Cardiac muscle cell (in vitro differentiated cells and primary cell): ENCODE results near the gene SORBS2. TPM values are rescaled to one million over a fixed set of nuclear protein-coding genes. Genes with fewer than 3 reads are reported as not detected.

Source experiments
- DNase-seq, 2 donors: peaks; one replicate each; pipeline versions ENCODE4 v3.0.0 to v3.0.0-alpha.2; 2010 to 2017; ENCODE audit warnings: low read depth in 1 of 2, low spot score in 1 of 2
- H3K27ac ChIP-seq: fragments of 200-600 bp; sonication (generic); 2 replicates; pipeline ENCODE4 v1.5.1; 2016
- H3K27me3 ChIP-seq: fragments of 200-600 bp; sonication (generic); 2 replicates; pipeline ENCODE4 v1.6.0; 2016; ENCODE audit warnings: control low read depth
- H3K36me3 ChIP-seq: fragments of 200-600 bp; sonication (generic); 2 replicates; pipeline ENCODE4 v1.5.1; 2016; ENCODE audit warnings: control low read depth
- H3K4me1 ChIP-seq: fragments of 200-600 bp; sonication (generic); 2 replicates; pipeline ENCODE4 v1.8.1; 2017; ENCODE audit warnings: low read depth, mild to moderate bottlenecking, mixed run types
- H3K4me3 ChIP-seq: fragments of 200-600 bp; sonication (generic); 2 replicates; pipeline ENCODE4 v1.5.1; 2016; ENCODE audit warnings: mild to moderate bottlenecking
- H3K9me3 ChIP-seq: fragments of 200-600 bp; sonication (generic); 2 replicates; pipeline ENCODE4 v1.5.1; 2017; ENCODE audit warnings: low read depth, mild to moderate bottlenecking, control low read depth
- CTCF ChIP-seq: IDR thresholded peaks from 2 replicates; pipeline ENCODE4 v1.5.1; 2012; ENCODE audit warnings: low read depth, mild to moderate bottlenecking, low read length
- polyA plus RNA-seq: library from polyadenylated mRNA; unstranded; fragments of >200 nt; fragmentation: Nextera tagmentation; extraction: Ambion mirVana; gene quantifications from 2 replicates; pipeline ENCODE4 v1.2.1, GENCODE V29; 2016
- total RNA-seq: library from RNA; depleted of rRNA; stranded (reverse); fragments of >200 nt; gene quantifications from 2 replicates; pipeline ENCODE4 v1.2.3, GENCODE V29; 2016

SORBS2 gene
- total and polyA plus RNA-seq, 2 experiments from 2014 or later: 453 to 470 TPM

- TF ChIP-seq CTCF: no peak
- H3K9me3 ChIP-seq: no peaks in the 10 kb centered on the region
- DNase-seq: peak in 1 of 2 donors; percentile 55
- peak overlapping the region; percentile 46 for H3K27ac ChIP-seq
- peaks cover 17% of the 10 kb centered on the region for H3K4me1 ChIP-seq
- no peak overlapping the region for H3K4me3 ChIP-seq
- H3K27me3 ChIP-seq: no peaks in the 10 kb centered on the region
- peaks cover 7% of the 10 kb centered on the region for H3K36me3 ChIP-seq
Measured at GRCh38 chr4:185761352-185762235, 50.4 kb downstream of the SORBS2 start.

- no peak for TF ChIP-seq CTCF
- Histone ChIP-seq H3K9me3 (no peaks in the 10 kb centered on the region), H3K27ac (no peak overlapping the region), H3K4me3 (no peak overlapping the region), H3K4me1 (peaks cover 24% of the 10 kb centered on the region), H3K27me3 (no peaks in the 10 kb centered on the region), H3K36me3 (no peaks in the 10 kb centered on the region)
- DNase-seq: no peak
Measured at GRCh38 chr4:185758807-185759206, 53.2 kb downstream of the SORBS2 start.

GRCh38 chr4:185755451-185755850 lies 56.5 kb downstream of the SORBS2 start:
- Histone ChIP-seq H3K4me3 (no peak overlapping the region), H3K36me3 (no peaks in the 10 kb centered on the region), H3K9me3 (no peaks in the 10 kb centered on the region), H3K4me1 (peaks cover 14% of the 10 kb centered on the region), H3K27ac (peak overlapping the region; percentile 19), H3K27me3 (no peaks in the 10 kb centered on the region)
- DNase-seq: no peak
- no peak for TF ChIP-seq CTCF

- TF ChIP-seq CTCF: no peak
- Histone ChIP-seq H3K4me1 (peaks cover 14% of the 10 kb centered on the region), H3K27ac (peak overlapping the region; percentile 19), H3K4me3 (no peak overlapping the region), H3K36me3 (no peaks in the 10 kb centered on the region), H3K9me3 (no peaks in the 10 kb centered on the region), H3K27me3 (no peaks in the 10 kb centered on the region)
- no peak for DNase-seq
Measured at GRCh38 chr4:185754961-185755360, 57.0 kb downstream of the SORBS2 start.

- DNase-seq: no peak
- Histone ChIP-seq H3K27me3 (no peaks in the 10 kb centered on the region), H3K4me1 (peaks cover 19% of the 10 kb centered on the region), H3K36me3 (no peaks in the 10 kb centered on the region), H3K4me3 (no peak overlapping the region), H3K27ac (no peak overlapping the region), H3K9me3 (no peaks in the 10 kb centered on the region)
- TF ChIP-seq CTCF: no peak
Measured at GRCh38 chr4:185752872-185753271, 59.1 kb downstream of the SORBS2 start.
